A549 treated with dexamethasone at 1 μM for 4 hours (cell line): ENCODE results near the gene SOWAHA. TPM values are rescaled to one million over a fixed set of nuclear protein-coding genes. Genes with fewer than 3 reads are reported as not detected.

Source experiments
- total RNA-seq: library from RNA; stranded (reverse); fragments of 200-300 nt; extraction: Qiagen RNA extraction; gene quantifications from 5 replicates; pipeline ENCODE4 v1.2.3, GENCODE V29; 2022

The SOWAHA gene
- 0.05 to 0.18 TPM (median 0.12 TPM) in 5 replicates for total RNA-seq

GRCh38 chr5:132812781-132813598, at the start of gene SOWAHA:
Gene SOWAHA, plus strand, starts transcription at chr5:132813302. Its CDS starts 320 bp downstream, at chr5:132813622.

DNA sequence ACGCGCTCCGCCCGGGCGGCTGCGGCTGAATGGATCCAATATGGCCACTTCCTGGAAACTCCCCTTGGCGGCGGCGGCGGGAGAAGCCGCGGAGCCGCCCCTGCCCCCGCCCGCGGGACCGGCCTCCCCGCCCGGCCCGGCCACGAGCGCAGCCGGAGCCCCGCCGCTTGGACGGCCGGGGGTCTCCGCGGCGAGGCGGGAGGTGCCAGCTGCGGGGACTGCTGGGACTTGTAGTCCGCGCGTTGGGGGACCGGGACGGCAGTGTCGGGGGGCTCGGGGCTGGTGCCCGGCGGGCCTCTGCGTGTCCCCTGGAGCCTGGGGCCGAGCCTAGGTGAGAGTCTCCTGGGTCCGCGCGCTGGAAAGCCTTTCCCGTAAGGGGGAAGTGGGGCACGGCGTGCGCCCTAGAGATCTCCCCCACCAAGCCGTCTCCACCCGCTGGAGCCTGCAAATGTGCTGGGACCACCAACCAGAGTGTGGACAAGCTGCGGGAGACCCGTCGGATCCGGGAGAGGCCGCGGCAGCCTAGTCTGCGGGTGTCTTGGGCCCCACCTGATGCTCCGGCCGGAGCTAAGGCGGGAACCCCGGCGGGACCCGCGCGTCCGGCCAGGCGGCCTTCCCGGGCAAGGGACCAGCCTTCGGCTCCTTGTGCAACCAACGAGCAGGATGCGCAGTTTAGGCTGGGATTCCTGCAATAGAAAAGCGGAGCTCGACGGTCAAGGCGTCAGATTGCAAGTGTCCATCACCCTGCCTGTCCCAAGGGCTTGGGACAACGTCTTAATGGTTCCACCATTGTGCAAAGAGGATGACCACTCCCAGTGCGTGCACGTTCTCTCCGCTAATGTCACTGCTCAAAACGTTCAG, 35.7 kb upstream of the SOWAHA start, which contains the start of gene SEPTIN8:
SEPTIN8 (minus strand) TSS at position 31 of the 861 bp plus-strand sequence. CDS start 102 bp downstream, outside the sequence.

DNA sequence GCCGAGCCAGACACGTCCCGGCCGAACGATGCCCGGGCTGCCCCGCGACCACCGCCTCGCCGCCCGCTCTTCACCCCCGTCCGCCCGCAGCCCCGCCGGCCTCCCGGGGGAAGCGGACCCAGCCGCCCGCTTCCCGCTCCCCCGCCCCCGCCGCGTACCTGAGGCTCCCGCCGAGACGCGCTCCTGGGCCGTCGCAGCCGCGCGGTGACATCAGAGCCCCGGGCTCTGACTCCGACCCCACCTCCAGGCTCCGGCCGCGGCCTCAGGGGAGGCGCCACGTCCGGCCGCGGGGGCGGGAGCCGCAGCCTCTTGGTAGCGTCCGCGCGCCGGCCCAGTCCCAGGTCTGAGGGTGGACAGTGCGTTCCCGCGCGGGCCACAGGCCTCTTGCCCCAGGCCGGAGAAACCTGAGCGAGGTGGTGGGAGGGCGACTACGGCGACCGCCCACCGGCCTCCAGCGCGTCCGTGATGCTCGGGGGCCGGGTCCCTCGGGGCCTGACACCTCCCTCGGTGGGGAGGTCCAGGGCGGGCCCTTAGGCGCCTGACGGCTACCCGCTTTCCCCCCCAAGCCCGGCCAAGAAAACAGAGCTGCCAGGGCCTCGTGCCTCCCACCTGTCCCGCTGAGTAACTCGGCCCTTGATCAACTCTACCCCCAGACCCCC, 17.5 kb downstream of the SOWAHA start, which contains the start of gene SHROOM1:
SHROOM1 (minus strand) TSS at position 212 of the 659 bp plus-strand sequence. CDS start 4,507 bp downstream, outside the sequence.

Other genes with a start within 250 kb of the SOWAHA start
- 0.07 TPM in 1 of 5 replicates, not detected in the others for gene IL13, start 155.1 kb upstream of the SOWAHA start, total RNA-seq
- not detected in 5 replicates for gene IL4, start 139.3 kb upstream of the SOWAHA start, total RNA-seq
- gene KIF3A, start 75.8 kb upstream of the SOWAHA start, total RNA-seq, result 8.7 to 11.6 TPM (median 10.8 TPM) in 5 replicates
- gene CCNI2, start 65.9 kb upstream of the SOWAHA start, total RNA-seq, result 0.06 to 0.12 TPM (median 0.08 TPM) in 5 replicates
- gene SEPTIN8, start 36.1 kb upstream of the SOWAHA start, total RNA-seq, result 15.8 to 23.8 TPM (median 20.0 TPM) in 5 replicates
- gene SHROOM1, start 17.3 kb downstream of the SOWAHA start, total RNA-seq, result 7.7 to 9.5 TPM (median 9.0 TPM) in 5 replicates
- gene GDF9, start 53.2 kb downstream of the SOWAHA start, total RNA-seq, result 0.08 to 0.25 TPM (median 0.19 TPM) in 5 replicates
- gene UQCRQ, start 53.3 kb downstream of the SOWAHA start, total RNA-seq, result 347 to 404 TPM (median 353 TPM) in 5 replicates
- 0.48 to 0.98 TPM (median 0.75 TPM) in 5 replicates for gene LEAP2, start 60.4 kb downstream of the SOWAHA start, total RNA-seq
- 20.4 to 40.1 TPM (median 30.3 TPM) in 5 replicates for gene AFF4, start 150.3 kb downstream of the SOWAHA start, total RNA-seq
- gene ZCCHC10, start 213.2 kb downstream of the SOWAHA start, total RNA-seq, result 21.6 to 29.2 TPM (median 24.1 TPM) in 5 replicates
- gene HSPA4, start 238.7 kb downstream of the SOWAHA start, total RNA-seq, result 173 to 208 TPM (median 179 TPM) in 5 replicates